Bone marrow (tissue), 2 donors: ENCODE results near the gene ZNF362.
A peak's percentile ranks its signal among the peaks of the same experiment; 100 is the strongest.

ENCODE experiments used
- DNase-seq, 2 donors: peaks; one replicate each; lab custom pipeline; 2025; lab: John Stamatoyannopoulos, UW

Gene ZNF362

GRCh38 chr1:33246171-33246570 is 10.1 kb upstream of the ZNF362 start:
- no peak for DNase-seq

DNA sequence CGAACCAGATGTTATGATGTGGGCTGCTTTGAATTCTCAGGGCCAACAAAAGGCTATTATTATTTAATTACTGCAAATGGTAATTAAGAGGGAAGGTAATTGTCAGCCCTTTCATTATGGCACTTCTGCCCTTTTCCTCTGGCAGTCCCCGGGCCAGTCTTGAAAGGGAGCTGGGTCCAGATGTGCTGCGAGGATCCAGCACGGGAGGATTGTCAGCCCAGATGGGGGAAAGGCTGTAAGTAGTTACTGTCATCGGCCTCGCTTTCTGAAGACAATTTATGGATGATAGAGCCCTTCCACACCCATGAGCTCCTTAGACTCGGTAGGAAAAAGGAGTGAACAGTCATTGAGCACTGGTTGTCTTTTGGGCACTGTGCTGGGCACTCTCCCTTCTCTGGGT is 8.7 kb upstream of the ZNF362 start:
- DNase-seq = no peak

GRCh38 chr1:33248244-33248643 is 8.0 kb upstream of the ZNF362 start:
- DNase-seq = no peak

GRCh38 chr1:33249422-33249821 is 6.9 kb upstream of the ZNF362 start:
- no peak for DNase-seq

DNA sequence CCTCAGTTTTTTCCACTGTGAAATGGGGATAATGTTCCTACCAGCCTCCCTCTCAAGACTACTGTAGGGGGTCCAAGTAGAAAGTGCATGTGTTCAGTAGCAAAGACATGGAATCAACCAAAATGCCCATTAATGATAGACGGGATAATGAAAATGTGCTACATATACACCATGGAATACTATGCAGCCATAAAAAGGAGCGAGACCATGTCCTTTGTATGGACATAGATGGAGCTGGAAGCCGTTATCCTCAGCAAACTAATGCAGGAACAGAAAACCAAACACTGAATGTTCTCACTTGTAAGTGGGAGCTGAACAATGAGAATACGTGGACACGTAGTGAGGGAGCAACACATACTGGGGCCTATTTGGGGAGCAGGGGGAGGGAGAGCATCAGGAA is 6.1 kb upstream of the ZNF362 start:
- no peak for DNase-seq

GRCh38 chr1:33250724-33251123 is 5.6 kb upstream of the ZNF362 start:
- no peak for DNase-seq

DNA sequence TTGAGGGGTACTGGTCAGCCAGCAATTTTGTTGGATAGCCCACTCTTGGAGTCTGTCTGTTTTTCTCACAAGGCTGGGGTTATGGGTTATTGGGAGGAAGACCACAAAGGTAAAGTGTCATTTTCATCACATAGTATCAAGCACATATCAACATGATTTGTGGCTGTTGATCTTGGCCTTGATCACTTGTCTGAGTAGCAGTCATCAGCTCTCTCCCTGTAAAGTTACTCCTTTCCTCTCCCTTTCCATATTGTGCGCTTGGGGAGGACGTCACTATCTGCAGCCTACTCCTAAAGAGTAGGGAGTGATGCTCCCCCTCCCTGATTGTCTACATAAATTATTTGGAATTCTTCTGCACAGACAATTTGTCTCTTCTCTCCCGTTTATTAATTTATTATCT is 1.8 kb upstream of the ZNF362 start:
- no peak for DNase-seq

DNA sequence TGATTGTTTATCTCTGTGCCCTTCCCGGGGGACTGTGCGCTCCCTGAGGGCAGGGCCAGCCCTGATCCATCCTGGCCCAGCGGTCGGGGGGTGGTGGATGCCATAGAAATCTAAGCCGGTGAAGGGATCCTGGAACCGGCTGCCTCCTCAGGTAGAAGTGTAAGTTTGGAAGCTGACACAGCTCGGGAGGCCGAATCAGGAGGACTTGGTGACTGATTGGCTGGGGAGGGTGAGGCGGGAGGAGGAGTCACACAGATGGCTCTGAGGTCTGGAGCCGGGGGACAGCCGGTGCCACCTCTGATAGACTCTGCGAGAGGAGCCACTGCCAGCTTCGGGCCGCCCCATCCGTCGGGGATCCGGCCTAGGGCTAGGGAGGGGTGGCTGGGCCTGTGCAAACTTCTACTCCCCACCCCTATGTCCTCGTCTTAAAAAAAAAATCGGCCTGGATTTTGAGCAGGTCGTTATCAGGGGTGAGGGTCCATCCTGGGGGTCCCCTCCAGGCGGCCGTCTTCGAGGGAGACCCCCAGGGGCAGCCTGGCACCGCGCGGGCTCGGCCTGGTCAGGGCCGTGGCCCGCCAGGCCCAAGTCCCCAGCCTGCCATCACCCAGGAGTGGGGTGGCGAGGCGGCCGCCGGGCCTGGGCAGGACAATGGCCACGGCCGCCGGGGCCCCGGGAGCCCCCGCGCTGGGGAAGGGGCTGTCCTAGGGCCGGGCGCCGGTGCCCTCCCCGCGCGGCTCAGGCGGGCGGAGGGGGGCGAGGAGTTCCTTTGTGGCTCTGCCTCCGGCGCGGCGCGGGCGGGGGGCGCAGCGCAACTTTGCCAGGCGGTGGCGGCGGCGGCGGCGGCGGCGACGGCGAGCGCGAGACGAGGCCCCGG is 708 bp upstream of the ZNF362 start:
- DNase-seq = peak; percentile 34 to 65

DNA sequence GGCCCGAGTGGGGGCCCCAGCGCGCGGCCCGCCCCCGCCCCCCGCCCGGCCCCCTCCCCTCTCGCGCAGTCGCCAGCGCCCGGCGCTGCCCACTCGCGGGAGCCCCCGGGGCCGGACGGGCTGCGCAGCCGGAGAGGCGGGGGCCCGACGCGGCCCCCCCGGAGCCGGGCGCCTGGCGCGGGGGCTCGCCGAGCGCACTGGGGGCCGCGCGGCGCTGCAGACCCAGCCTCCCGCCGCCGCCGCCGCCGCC is 146 bp upstream of the ZNF362 start:
- DNase-seq = no peak

DNA sequence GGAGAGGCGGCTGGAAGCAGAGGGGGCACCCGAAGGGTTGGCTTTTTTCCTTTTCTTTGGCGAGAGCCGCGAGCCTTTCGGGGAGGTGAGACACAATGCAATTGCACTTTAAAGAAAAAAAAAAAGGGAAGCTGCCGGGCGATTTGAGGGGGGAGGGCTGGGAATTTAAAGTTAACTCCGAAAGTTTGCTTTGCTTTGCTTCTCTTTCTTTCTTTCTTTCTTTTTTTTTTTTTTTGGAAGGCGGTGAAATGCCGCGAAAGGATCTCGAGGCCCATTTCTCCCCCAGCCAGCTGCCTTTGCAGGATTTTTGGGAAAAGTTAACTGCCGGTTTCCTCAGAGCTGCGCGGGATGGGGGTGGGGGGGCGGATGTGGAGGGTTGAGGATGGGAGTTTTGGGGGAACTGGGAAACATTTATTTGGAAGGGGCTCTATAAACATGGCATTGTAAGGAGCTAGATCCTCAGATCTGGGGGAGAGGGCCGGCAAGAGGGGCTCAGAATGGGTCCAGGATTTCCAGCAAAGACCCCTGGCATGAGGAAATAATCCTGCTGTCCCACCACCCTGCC is 997 bp downstream of the ZNF362 start:
- peak in 1 of 2 donors; percentile 29 for DNase-seq

GRCh38 chr1:33257772-33258712 is 1.8 kb downstream of the ZNF362 start:
- DNase-seq = no peak

DNA sequence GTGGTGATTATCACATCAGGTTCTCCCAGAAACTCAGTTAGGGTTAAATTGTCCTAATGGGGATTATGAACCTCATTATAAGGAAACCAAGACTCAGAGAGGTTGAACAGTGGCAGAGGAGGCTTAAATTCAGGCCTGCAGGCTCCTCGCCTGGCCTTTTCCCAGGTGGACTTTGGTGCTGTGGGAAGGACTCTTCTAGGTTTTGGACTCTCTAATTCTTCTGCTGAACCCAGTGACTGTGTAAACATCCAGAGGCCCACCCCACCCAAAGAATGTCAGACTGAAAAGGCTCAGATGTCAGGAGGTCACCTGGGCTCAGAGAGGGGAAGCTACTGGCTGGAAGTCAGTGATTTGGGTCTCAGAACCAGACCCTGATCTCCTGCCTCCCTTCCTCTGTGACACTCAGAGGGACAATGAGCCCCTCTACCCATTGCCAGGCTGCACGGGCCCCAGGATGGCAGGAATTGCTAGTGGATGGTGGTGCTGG is 2.5 kb downstream of the ZNF362 start:
- DNase-seq = no peak

- DNase-seq = no peak
These were observed 3.6 kb downstream of the ZNF362 start for GRCh38 chr1:33259879-33260278.

DNA sequence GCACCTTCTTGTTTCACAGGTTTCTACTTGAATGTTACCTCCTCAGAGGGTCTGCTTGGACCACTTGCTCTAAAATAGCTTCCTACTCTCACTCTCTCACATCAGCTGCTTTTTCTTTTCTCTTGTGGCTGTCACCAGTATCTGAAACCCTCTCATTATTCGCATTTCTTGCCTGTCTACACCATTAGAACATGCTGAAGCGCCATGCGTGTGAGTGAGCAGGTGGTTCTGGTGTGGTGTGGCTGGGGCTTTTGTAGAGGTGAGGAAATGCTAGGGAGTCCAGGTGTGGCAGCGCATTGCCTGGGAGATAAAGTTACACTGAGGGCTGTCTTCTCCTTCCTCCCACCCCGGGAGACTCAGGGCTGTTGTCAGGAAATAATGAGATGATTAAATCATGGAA is 4.1 kb downstream of the ZNF362 start:
- no peak for DNase-seq

DNA sequence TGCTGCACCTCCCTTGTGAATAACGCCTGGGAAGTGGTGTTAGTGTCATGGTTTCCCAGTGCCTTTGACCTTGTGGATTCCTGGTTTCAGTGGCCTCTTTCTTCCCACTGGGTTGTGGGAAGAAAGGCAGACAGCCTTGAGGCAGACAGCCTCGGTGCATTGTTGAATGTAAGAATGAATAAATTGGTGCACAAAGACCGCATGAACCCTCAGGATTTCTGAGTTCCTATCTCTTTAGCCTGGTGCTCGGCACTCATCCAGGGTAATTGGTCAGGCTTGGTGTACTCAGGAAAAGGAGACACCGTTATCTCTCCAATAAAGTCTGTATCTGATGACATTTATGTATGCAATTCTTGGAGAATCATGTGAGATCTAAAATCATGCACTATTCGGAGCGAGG is 5.1 kb downstream of the ZNF362 start:
- no peak for DNase-seq

DNA sequence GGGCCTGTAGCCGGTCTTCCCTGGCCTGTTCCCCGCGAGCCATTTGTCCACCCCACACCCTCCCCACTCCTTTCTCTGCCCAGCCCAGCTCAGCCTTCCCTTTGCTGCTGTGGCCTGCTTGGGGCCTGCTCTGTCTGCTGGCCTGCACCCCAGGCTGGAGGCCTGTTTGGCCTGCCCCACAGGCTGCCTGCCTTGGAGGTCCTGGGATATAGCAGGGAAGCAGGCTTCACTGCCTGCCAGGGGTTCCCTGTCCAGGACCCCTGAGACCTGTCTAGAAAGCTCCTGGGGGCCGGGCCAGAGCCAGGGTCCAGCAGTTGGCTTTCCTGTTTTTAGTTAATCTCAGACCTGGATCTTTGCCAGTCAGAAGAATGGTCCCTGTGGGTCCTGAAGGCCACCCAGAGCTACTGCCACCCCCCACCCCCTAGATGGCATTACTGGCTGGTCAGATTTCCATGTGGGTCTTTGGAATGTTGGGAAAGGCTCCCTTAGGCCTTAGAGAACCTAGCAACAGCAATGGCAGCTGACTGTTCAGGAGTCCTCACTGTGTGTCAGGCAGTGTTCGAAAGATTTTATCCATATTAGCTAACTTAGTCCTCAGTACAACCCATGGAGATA is 7.7 kb downstream of the ZNF362 start:
- DNase-seq = no peak

GRCh38 chr1:33265780-33266605 is 9.7 kb downstream of the ZNF362 start:
- no peak for DNase-seq

- no peak for DNase-seq
These were observed 10.5 kb downstream of the ZNF362 start for GRCh38 chr1:33266766-33267165.

GRCh38 chr1:33267468-33268205 is 11.3 kb downstream of the ZNF362 start:
- DNase-seq = no peak

GRCh38 chr1:33268457-33268856 is 12.2 kb downstream of the ZNF362 start:
- no peak for DNase-seq
